Neural crest cell (in vitro differentiated cells): Measurements from ENCODE around the gene SP3. TPM values are rescaled to one million over a fixed set of nuclear protein-coding genes. Genes with fewer than 3 reads are reported as not detected.

Experiments
- DNase-seq: peaks from one replicate; pipeline ENCODE4 v3.0.0; 2021; ENCODE audit warnings: low read depth, mixed read lengths, low spot score
- H3K27ac Mint-ChIP-seq: one replicate; pipeline ENCODE4 v1.8.0; 2021; ENCODE audit warnings: mild to moderate bottlenecking, mixed read lengths; ENCODE audit not compliant: unreplicated experiment
- H3K27me3 Mint-ChIP-seq: 2 replicates; pipeline ENCODE4 v1.8.0; 2021; ENCODE audit warnings: low read depth, mild to moderate bottlenecking, mixed read lengths
- H3K36me3 Mint-ChIP-seq: 2 replicates; pipeline ENCODE4 v1.8.0; 2021; ENCODE audit warnings: low read depth, mild to moderate bottlenecking, mixed read lengths
- H3K4me1 Mint-ChIP-seq: 2 replicates; pipeline ENCODE4 v1.8.0; 2021; ENCODE audit warnings: mixed read lengths
- H3K4me3 Mint-ChIP-seq: one replicate; pipeline ENCODE4 v1.8.0; 2021; ENCODE audit warnings: mild to moderate bottlenecking, mixed read lengths
- H3K9me3 Mint-ChIP-seq: 2 replicates; pipeline ENCODE4 v1.8.0; 2021; ENCODE audit warnings: mixed read lengths
- CTCF ChIP-seq: fragments of 200-600 bp; sonication (generic); conservative IDR thresholded peaks from 2 replicates; pipeline ENCODE4 v1.5.0; 2021; ENCODE audit warnings: antibody characterized with exemption, mild to moderate bottlenecking
- long read RNA-seq: library from polyadenylated mRNA; unstranded; transcript quantifications from one replicate; pipeline ENCODE4 v2.0.0, GENCODE V29; 2020
- total RNA-seq: library from RNA; stranded (reverse); gene quantifications from 2 replicates; pipeline ENCODE4 v1.2.1, GENCODE V29; 2021

Gene SP3
- 99.5 and 105 TPM in 2 replicates for total RNA-seq
- long read RNA-seq, full-length matches to known transcripts: 29 of 60 reads
- long read RNA-seq, partial matches to known transcripts: 24 of 60 reads
- long read RNA-seq, other reads (novel, unspliced or antisense): 7 of 60 reads

GRCh38 chr2:173965372-173966025, at the start of gene SP3:
Gene SP3 (minus strand): TSS chr2:173965373. CDS start chr2:173965171, 202 bp downstream.
- H3K27me3 Mint-ChIP-seq: peaks cover 5% of the 10 kb centered on the region
- H3K4me1 Mint-ChIP-seq: peaks cover 33% of the 10 kb centered on the region
- peak; percentile 89 for DNase-seq
- H3K4me3 Mint-ChIP-seq: peak within 1 kb of the TSS; percentile 100
- H3K9me3 Mint-ChIP-seq: no peaks in the 10 kb centered on the region
- TF ChIP-seq CTCF: no peak
- H3K36me3 Mint-ChIP-seq: peaks cover 18% of the 10 kb centered on the region
- H3K27ac Mint-ChIP-seq: peak within 1 kb of the TSS; percentile 100

GRCh38 chr2:174014699-174015070, 49.5 kb upstream of the SP3 start:
- no peak for TF ChIP-seq CTCF
- Mint-ChIP-seq H3K4me1 (peaks cover 21% of the 10 kb centered on the region), H3K27ac (no peak overlapping the region)

GRCh38 chr2:174014011-174014698, 49.0 kb upstream of the SP3 start:
- no peak for TF ChIP-seq CTCF
- Mint-ChIP-seq H3K27ac (no peak overlapping the region), H3K27me3 (peaks cover 3% of the 10 kb centered on the region), H3K9me3 (no peaks in the 10 kb centered on the region), H3K4me3 (no peak overlapping the region), H3K36me3 (no peaks in the 10 kb centered on the region), H3K4me1 (peaks cover 21% of the 10 kb centered on the region)
- DNase-seq: no peak

More at GRCh38 chr2:174014699-174015070, 49.5 kb upstream of the SP3 start:
- Mint-ChIP-seq H3K36me3 (no peaks in the 10 kb centered on the region), H3K27me3 (peaks cover 3% of the 10 kb centered on the region), H3K9me3 (no peaks in the 10 kb centered on the region), H3K4me3 (no peak overlapping the region)
- no peak for DNase-seq

GRCh38 chr2:174013315-174013751, 48.2 kb upstream of the SP3 start:
- no peak for DNase-seq
- peaks cover 3% of the 10 kb centered on the region for H3K27me3 Mint-ChIP-seq
- TF ChIP-seq CTCF: no peak
- H3K27ac Mint-ChIP-seq: peak overlapping the region; percentile 58
- H3K9me3 Mint-ChIP-seq: no peaks in the 10 kb centered on the region
- peaks cover 16% of the 10 kb centered on the region for H3K4me1 Mint-ChIP-seq
- peak overlapping the region; percentile 33 for H3K4me3 Mint-ChIP-seq
- no peaks in the 10 kb centered on the region for H3K36me3 Mint-ChIP-seq

- peak; percentile 38 for DNase-seq
- Mint-ChIP-seq H3K27me3 (peaks cover 3% of the 10 kb centered on the region), H3K4me3 (peak overlapping the region; percentile 33), H3K9me3 (no peaks in the 10 kb centered on the region), H3K27ac (peak overlapping the region; percentile 58), H3K36me3 (no peaks in the 10 kb centered on the region), H3K4me1 (peaks cover 16% of the 10 kb centered on the region)
- no peak for TF ChIP-seq CTCF
Measured at GRCh38 chr2:174012347-174013314, 47.5 kb upstream of the SP3 start.
